HUES64 (cell line): ENCODE measurements around the gene VCAN. TPM values are rescaled to one million over a fixed set of nuclear protein-coding genes. Genes with fewer than 3 reads are reported as not detected.
"Not testable (repeated sequence)": the region's sequence is repeated elsewhere in the genome, so short reads cannot be mapped to it uniquely, and the experiment has no call there.

Experiments
- H3K27ac ChIP-seq: 2 replicates; pipeline ENCODE4 v1.7.0; 2013; ENCODE audit warnings: low read depth, low read length, inconsistent platforms
- H3K27me3 ChIP-seq: 2 replicates; pipeline ENCODE4 v1.6.1; 2013; ENCODE audit warnings: mild to moderate bottlenecking, low read length; ENCODE audit not compliant: insufficient read depth
- H3K36me3 ChIP-seq: 2 replicates; pipeline ENCODE4 v1.6.1; 2013; ENCODE audit warnings: mild to moderate bottlenecking, low read length; ENCODE audit not compliant: insufficient read depth
- H3K4me1 ChIP-seq: 2 replicates; pipeline ENCODE4 v1.6.1; 2013; ENCODE audit warnings: mild to moderate bottlenecking, low read length, moderate library complexity; ENCODE audit not compliant: insufficient read depth
- H3K4me3 ChIP-seq: 2 replicates; pipeline ENCODE4 v1.5.1; 2013; ENCODE audit warnings: mild to moderate bottlenecking, low read length, moderate library complexity
- H3K9ac ChIP-seq: 2 replicates; pipeline ENCODE4 v1.6.1; 2013; ENCODE audit warnings: mild to moderate bottlenecking, low read depth, low read length
- H3K9me3 ChIP-seq: 2 replicates; pipeline ENCODE4 v1.6.1; 2013; ENCODE audit warnings: low read depth, low read length; ENCODE audit not compliant: insufficient read depth
- WGBS: fragments of 150-250, 120-280 bp; methylation state at CpG from one replicate; pipeline ENCODE4 v1.1.7; 2013; ENCODE audit warnings: missing lambda C conversion rate; 5-methylcytosine and 5-hydroxymethylcytosine counted together
- polyA plus RNA-seq, 2 experiments: library from polyadenylated mRNA; stranded (reverse); fragments of 50-300 nt; gene quantifications; one replicate each; pipeline ENCODE4 v1.2.3, GENCODE V29; 2013

The VCAN gene
- 165 TPM for polyA plus RNA-seq (2013, experiment 1 of 2)
- 148 TPM for polyA plus RNA-seq (2013, experiment 2 of 2)

DNA sequence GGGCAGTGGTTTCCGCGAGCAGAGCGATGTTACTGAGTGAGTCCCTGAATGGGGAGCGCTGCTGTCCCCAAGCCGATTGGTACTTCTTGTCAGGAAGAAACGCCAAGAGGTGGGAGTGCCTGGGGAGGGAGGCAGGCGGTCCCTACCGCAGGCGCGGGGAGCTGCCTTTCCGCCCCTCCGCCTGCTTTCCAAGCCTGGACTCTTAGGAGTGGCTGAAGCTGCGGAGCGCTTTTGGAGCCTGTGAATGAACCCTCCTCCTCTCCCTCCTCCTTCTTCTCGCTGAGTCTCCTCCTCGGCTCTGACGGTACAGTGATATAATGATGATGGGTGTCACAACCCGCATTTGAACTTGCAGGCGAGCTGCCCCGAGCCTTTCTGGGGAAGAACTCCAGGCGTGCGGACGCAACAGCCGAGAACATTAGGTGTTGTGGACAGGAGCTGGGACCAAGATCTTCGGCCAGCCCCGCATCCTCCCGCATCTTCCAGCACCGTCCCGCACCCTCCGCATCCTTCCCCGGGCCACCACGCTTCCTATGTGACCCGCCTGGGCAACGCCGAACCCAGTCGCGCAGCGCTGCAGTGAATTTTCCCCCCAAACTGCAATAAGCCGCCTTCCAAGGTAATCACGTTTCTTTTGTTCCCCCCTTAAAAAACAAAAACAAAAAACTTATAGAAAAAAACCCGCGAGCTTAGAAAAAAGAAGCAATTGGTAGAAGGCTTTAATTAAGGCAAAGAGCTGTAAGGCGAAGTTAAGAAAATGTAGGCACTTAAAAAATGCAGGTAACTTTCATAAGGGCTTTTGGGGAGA lies at the start of gene VCAN:
VCAN (plus strand) TSS at position 340 of the 808 bp plus-strand sequence. CDS start 11,775 bp downstream, outside the sequence.
- WGBS = 0% methylated on average over 43 of the region's 43 CpGs
- no peaks in the 10 kb centered on the region for H3K27me3 ChIP-seq
- H3K9me3 ChIP-seq = no peaks in the 10 kb centered on the region
- peak within 1 kb of the TSS; percentile 87 for H3K4me3 ChIP-seq
- H3K9ac ChIP-seq = peak within 1 kb of the TSS; percentile 91
- no peaks in the 10 kb centered on the region for H3K36me3 ChIP-seq
- H3K27ac ChIP-seq = peak within 1 kb of the TSS; percentile 97
- H3K4me1 ChIP-seq = peaks cover 63% of the 10 kb centered on the region

DNA sequence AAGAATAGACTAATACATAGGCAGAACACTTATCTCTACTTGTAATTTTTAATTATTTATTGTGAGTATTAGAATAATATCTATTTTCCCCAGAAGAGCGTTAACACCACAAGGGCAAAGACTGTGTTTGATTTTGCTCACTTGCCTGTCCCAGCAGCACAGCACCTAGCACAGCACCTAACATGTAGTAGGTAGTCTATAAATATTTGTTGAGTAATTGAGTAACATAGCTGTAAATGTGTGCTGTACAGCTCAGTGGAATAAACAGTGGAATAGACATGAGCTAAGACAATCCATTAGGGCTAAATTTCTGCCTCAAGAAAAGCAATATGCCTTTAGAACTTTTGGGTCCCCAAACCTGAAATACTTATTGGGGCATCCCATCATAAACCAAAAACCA lies 49.3 kb upstream of the VCAN start:
- Histone ChIP-seq H3K9ac (no peak overlapping the region), H3K27me3 (no peaks in the 10 kb centered on the region), H3K36me3 (no peaks in the 10 kb centered on the region), H3K4me1 (peaks cover 9% of the 10 kb centered on the region; the same call in 1 of the 2 replicates), H3K4me3 (no peak overlapping the region), H3K27ac (no peak overlapping the region), H3K9me3 (no peaks in the 10 kb centered on the region; the same call in 1 of the 2 replicates)
- 100% methylated on average over 1 of the region's 1 CpG for WGBS

DNA sequence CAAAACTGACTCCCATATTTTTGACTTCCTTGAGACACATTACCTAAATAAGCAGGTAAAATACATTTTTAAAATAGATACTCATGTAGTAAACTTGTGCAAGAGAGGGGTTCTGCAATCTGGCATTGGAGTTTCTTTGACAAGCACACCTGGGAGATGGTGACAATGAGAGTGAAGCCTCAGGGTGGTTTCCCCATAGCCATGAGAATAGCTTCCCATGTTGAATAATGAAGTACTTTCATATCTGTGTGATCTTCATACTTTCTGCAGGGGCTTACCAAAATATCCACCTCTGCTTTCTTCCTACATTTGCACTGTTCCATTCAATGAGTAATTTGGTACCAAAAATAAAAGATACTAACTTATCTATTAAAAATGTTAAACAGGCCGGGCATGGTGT lies 44.7 kb upstream of the VCAN start:
- WGBS = 100% methylated on average over 1 of the region's 1 CpG
- H3K27me3 ChIP-seq = no peaks in the 10 kb centered on the region
- H3K36me3 ChIP-seq = no peaks in the 10 kb centered on the region
- no peak overlapping the region for H3K4me3 ChIP-seq
- no peaks in the 10 kb centered on the region for H3K9me3 ChIP-seq
- H3K9ac ChIP-seq = no peak overlapping the region
- H3K27ac ChIP-seq = no peak overlapping the region
- H3K4me1 ChIP-seq = peaks cover 11% of the 10 kb centered on the region

DNA sequence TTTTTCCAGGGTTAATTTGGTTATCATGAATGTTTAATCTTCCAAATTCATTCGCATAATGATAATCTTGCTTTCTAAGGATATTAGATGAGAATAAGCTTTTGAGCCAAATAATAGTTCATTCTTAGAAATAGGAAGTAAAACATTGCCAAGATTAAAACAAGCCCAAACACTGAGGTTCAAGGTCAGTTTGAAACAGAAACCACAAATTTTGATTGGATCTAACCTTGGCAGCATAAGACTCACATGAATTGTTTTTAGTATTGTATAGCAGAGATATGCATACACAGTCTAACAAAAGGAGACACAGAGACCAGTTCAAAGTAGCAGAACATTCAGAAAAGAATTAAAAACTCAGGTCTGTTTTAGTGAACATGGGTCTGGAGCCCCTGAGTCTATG lies 43.4 kb upstream of the VCAN start:
- H3K9me3 ChIP-seq = no peaks in the 10 kb centered on the region
- H3K9ac ChIP-seq = no peak overlapping the region
- H3K4me3 ChIP-seq = no peak overlapping the region
- no peaks in the 10 kb centered on the region for H3K36me3 ChIP-seq
- peaks cover 11% of the 10 kb centered on the region for H3K4me1 ChIP-seq
- no peak overlapping the region for H3K27ac ChIP-seq
- WGBS = no CpG with 5 or more reads among the region's 1 CpG
- H3K27me3 ChIP-seq = no peaks in the 10 kb centered on the region

DNA sequence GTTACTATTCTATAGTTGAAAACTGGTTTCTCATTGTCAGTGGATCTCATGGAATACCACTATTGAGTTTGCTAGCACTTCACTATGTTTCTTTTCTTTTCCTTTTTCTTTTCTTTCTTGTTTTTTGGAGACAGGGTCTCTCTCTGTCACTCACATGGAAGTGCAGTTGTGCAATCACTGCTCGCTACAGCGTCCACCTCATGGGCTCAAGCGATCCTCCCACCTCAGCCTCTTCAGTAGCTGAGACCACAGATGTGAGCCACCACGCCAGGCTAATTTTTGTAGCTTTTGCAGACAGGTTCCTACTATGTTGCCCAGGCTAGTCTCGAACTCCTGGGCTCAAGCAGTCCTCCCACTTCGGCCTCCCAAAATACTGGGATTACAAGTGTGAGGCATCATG lies 42.7 kb upstream of the VCAN start:
- Histone ChIP-seq H3K4me3 (no peak overlapping the region), H3K9ac (no peak overlapping the region), H3K4me1 (peaks cover 11% of the 10 kb centered on the region), H3K27ac (no peak overlapping the region), H3K27me3 (no peaks in the 10 kb centered on the region), H3K9me3 (no peaks in the 10 kb centered on the region), H3K36me3 (no peaks in the 10 kb centered on the region)
- WGBS = 94% methylated on average over 6 of the region's 6 CpGs

DNA sequence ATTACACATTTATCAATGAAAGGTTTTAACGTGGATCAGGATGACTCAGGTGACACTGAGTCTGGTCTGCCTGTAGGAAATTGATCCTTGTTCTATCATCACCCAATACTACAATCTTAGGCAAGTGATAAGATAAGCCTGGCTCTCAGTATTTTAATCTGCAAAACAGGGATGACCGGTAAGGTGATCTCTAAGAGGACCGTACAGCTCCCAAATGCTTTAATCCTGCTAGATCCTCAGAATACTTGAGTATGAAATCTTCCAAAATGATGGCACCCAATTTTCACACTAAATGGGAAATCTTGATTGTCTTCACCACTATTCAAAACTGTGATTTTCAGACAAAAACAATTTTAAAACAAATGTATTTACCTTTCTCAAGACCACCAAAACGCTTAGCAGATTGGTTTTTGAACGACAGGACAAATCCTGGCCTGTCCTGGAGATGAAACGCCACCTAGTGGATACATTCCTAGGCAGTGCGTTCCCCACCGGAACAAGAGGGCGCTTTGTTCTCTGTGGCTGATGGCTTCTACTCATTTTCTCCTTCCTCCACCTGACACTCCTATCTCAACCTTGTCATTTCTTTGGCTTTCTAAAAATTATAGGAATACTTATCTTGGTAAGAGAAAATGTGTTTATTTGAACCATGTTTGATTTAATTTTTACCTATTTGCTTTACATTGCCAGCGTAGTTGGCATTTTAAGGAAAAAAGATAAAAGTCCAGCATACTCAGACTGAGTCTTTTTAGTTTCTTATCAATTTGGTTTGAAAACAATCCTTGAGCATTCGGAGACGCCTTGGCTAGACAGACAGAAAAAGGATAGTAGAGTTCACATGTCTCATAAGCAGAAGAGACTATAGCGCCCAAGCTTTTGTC lies 41.2 kb upstream of the VCAN start:
- H3K4me1 ChIP-seq = peaks cover 11% of the 10 kb centered on the region
- H3K9me3 ChIP-seq = no peaks in the 10 kb centered on the region
- H3K9ac ChIP-seq = no peak overlapping the region
- no peaks in the 10 kb centered on the region for H3K36me3 ChIP-seq
- H3K27ac ChIP-seq = no peak overlapping the region
- no peaks in the 10 kb centered on the region for H3K27me3 ChIP-seq
- WGBS = 44% methylated on average over 13 of the region's 13 CpGs
- no peak overlapping the region for H3K4me3 ChIP-seq

DNA sequence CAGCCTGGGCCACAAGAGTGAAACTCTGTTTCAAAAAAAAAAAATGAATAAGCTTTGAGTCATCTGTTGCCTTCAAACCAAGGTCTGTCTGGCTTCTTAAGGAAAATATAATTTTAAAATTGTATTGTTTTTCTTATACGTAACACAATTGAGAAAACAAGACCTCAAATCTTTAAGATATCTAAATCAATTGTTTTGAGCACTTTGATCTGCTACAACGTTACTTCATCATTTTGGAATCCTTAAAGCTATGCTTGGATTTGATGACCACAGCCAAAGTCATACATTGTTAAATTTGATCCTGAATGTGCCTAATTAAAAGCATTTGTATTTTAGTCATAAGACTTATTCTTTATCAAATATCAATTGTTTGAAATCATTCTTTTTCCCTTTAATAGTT lies 37.7 kb upstream of the VCAN start:
- H3K4me1 ChIP-seq = peaks cover 11% of the 10 kb centered on the region
- no peak overlapping the region for H3K4me3 ChIP-seq
- 85% methylated on average over 2 of the region's 2 CpGs for WGBS
- no peak overlapping the region for H3K9ac ChIP-seq
- no peaks in the 10 kb centered on the region for H3K27me3 ChIP-seq
- no peaks in the 10 kb centered on the region for H3K36me3 ChIP-seq
- peaks cover 11% of the 10 kb centered on the region; the same call in 1 of the 2 replicates for H3K9me3 ChIP-seq
- H3K27ac ChIP-seq = no peak overlapping the region

DNA sequence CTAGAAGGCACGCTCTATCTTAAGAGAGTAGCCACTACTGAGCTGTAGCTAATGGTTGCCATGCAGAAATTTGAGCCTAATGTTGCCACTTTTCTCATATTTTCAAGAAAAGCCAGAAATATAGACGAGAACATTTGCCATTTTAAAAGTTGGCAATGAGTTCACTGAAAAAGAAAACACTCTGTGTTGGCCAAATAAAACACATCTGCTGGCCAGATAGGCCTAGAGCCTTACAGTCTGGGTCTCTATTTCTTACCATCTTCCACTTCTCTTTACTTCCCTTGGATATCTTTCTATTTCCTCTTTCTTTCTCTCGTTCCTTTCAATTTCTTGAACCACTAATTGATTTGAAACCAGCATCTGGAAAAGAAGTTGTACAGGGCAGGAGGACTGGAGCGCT lies 36.6 kb upstream of the VCAN start:
- Histone ChIP-seq H3K36me3 (no peaks in the 10 kb centered on the region), H3K9ac (no peak overlapping the region), H3K9me3 (peaks cover 11% of the 10 kb centered on the region; the same call in 1 of the 2 replicates), H3K27me3 (no peaks in the 10 kb centered on the region), H3K4me1 (peaks cover 11% of the 10 kb centered on the region), H3K4me3 (no peak overlapping the region), H3K27ac (no peak overlapping the region)
- 85% methylated on average over 4 of the region's 4 CpGs for WGBS

DNA sequence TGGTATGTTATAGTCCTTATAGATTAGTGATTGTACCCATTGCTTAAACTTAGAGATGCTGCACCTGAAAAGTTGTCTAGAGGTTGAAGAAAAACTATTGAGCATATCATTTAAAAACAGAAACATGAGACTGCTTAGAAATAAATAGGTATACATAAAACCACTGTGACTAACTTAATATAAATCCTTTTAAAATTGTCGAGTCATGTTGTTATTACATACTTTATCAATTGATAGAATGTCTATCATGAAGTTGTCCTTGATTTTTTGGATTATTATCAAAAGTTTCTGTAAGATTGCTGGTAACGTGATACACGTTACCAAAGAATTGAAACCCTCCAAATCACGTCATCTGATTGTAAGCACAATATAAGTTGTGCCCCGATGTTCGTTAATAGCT lies 35.3 kb upstream of the VCAN start:
- Histone ChIP-seq H3K4me3 (no peak overlapping the region), H3K4me1 (no peaks in the 10 kb centered on the region), H3K9ac (no peak overlapping the region), H3K27ac (no peak overlapping the region), H3K9me3 (peaks cover 11% of the 10 kb centered on the region; the same call in 1 of the 2 replicates), H3K36me3 (no peaks in the 10 kb centered on the region), H3K27me3 (no peaks in the 10 kb centered on the region)
- 97% methylated on average over 5 of the region's 6 CpGs for WGBS

DNA sequence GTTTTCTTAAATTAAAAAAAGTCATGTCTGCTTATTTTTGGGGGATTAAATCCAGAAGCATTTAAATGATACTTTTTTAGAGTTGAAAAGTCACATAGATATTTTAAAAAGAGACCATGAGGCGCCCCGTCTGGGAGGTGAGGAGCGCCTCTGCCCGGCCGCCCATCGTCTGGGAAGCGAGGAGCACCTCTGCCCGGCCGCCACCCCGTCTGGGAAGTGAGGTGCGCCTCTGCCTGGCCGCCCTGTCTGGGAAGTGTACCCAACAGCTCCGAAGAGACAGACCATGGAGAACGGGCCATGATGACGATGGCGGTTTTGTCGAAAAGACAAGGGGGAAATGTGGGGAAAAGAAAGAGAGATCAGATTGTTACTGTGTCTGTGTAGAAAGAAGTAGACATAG lies 33.8 kb upstream of the VCAN start:
- H3K36me3 ChIP-seq, H3K4me3 ChIP-seq, H3K9ac ChIP-seq, H3K27ac ChIP-seq, H3K4me1 ChIP-seq, H3K27me3 ChIP-seq: not testable (repeated sequence)
- 97% methylated on average over 17 of the region's 17 CpGs for WGBS
- peaks cover 11% of the 10 kb centered on the region; the same call in 1 of the 2 replicates for H3K9me3 ChIP-seq

DNA sequence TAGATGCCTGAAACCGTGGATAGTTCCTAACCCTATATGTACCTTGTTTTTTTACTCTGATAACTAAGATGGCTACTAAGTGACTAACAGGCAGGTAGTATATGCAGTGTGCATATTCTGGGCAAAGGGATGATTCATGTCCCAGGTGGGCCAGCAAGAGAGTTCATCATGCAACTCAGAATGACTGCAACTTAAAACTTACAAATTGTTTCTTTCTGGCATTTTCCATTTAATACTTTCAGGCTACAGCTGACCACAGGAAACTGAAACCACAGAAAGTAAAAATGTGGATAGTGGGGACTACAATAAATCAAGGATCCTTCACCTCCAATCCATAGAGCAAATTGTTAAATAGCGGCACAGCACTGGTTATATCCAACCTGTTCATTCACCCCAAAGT lies 30.7 kb upstream of the VCAN start:
- peaks cover 9% of the 10 kb centered on the region; the same call in 1 of the 2 replicates for H3K9me3 ChIP-seq
- no peak overlapping the region for H3K27ac ChIP-seq
- H3K4me3 ChIP-seq = no peak overlapping the region
- H3K4me1 ChIP-seq = no peaks in the 10 kb centered on the region
- WGBS = 97% methylated on average over 2 of the region's 2 CpGs
- no peak overlapping the region for H3K9ac ChIP-seq
- no peaks in the 10 kb centered on the region for H3K27me3 ChIP-seq
- H3K36me3 ChIP-seq = no peaks in the 10 kb centered on the region
